Ishikawa (cell line): ENCODE data around the gene TERB1.

ENCODE experiments used
- CEBPB ChIP-seq: IDR thresholded peaks from 2 replicates; pipeline ENCODE4 v1.6.1; 2012
- CREB1 ChIP-seq: IDR thresholded peaks from 2 replicates; pipeline ENCODE4 v1.6.1; 2012; ENCODE audit warnings: low read depth
- EGR1 ChIP-seq: IDR thresholded peaks from 2 replicates; pipeline ENCODE4 v1.6.1; 2012
- EP300 ChIP-seq: IDR thresholded peaks from 2 replicates; pipeline ENCODE4 v1.6.1; 2012; ENCODE audit warnings: borderline replicate concordance
- FOXM1 ChIP-seq: IDR thresholded peaks from 2 replicates; pipeline ENCODE4 v1.6.1; 2012; ENCODE audit warnings: low read depth, borderline replicate concordance
- NFIC ChIP-seq: IDR thresholded peaks from 2 replicates; pipeline ENCODE4 v1.6.1; 2012
- RAD21 ChIP-seq: IDR thresholded peaks from 2 replicates; pipeline ENCODE4 v1.6.1; 2012; ENCODE audit warnings: low read depth
- TAF1 ChIP-seq: IDR thresholded peaks from 2 replicates; pipeline ENCODE4 v1.6.1; 2012; ENCODE audit warnings: low read depth, mild to moderate bottlenecking
- TCF12 ChIP-seq: IDR thresholded peaks from 2 replicates; pipeline ENCODE4 v1.6.1; 2012; ENCODE audit warnings: low read depth
- TEAD4 ChIP-seq: IDR thresholded peaks from 2 replicates; pipeline ENCODE4 v1.6.1; 2012
- YY1 ChIP-seq: IDR thresholded peaks from 2 replicates; pipeline ENCODE4 v1.6.1; 2012; ENCODE audit warnings: low read depth
- ZBTB7A ChIP-seq: IDR thresholded peaks from 2 replicates; pipeline ENCODE4 v1.6.1; 2012; ENCODE audit warnings: low read depth
- TF ChIP-seq, protein P1 (sequence below): IDR thresholded peaks from 2 replicates; pipeline ENCODE4 v1.6.1; 2012
- TF ChIP-seq, protein P2 (sequence below): IDR thresholded peaks from 2 replicates; pipeline ENCODE4 v1.6.1; 2012; ENCODE audit warnings: low read depth, mild to moderate bottlenecking
- TF ChIP-seq, protein P3 (sequence below): IDR thresholded peaks from 2 replicates; pipeline ENCODE4 v1.6.1; 2012

The TERB1 gene

DNA sequence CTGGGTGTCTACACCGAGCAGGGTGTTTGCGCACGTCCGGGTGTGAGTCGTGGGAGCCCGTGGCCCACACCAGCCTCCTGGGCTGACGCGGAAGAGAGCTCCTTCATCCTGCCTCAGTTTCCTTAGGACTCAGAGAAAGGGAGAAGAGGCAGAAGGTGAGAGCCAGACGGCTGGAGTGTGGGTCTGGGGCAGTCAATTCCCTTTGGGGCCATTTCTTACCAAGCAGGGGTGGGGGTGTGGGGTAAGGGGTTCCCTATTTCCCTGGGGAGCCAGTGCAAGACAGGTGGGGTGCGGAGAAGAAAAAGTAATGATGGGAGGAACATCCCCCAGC is 43.7 kb upstream of the TERB1 start:
- TF ChIP-seq RAD21 = no peak

DNA sequence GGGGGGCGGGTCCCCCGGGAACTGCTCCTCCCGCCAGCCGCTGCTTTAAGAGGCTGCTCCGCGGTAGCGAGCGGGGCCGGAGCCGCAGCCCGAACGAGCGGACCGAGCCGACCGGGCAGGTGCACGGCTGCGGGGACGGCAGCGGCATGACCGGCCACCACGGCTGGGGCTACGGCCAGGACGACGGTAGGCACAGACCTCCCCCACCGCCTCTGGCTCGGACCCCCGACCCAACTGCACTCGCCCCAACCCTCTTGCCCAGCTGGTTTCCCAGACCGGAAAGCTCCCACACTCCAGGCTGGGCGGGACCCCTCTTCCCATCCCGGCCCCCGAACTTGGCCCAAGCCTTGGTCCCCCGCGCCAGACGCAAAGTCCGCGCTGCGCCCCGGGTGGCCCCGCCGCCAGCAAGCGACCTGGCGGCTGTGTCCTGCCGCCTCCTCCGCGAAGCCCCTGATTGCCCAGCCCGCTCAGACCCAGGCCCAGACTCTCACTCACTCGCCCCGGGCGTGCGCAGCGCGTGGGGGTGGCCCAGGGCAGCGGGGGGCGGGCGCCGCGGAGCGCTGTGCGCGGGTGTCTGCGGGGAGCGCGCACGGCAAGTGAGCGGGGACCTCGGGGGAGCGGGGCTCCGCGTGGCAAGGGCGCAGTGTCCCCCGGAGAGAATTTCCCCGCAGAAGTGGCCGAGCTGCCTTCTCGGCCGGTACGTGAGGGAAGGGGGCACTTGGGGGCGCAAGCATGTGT is 43.1 kb upstream of the TERB1 start, which contains the start of gene CA7:
TSS of gene CA7 (plus strand) at position 73 of the 738 bp plus-strand sequence. CDS start at position 147, 74 bp downstream.
- TF ChIP-seq CREB1 (no peak), ZBTB7A (peak; percentile 56; the same call in 1 of the 2 replicates), NFIC (no peak), FOXM1 (no peak), TAF1 (0 out of 2 replicates have a peak, but pooled peaks have one; percentile 3), CEBPB (no peak)
- TF ChIP-seq, protein P1, sequence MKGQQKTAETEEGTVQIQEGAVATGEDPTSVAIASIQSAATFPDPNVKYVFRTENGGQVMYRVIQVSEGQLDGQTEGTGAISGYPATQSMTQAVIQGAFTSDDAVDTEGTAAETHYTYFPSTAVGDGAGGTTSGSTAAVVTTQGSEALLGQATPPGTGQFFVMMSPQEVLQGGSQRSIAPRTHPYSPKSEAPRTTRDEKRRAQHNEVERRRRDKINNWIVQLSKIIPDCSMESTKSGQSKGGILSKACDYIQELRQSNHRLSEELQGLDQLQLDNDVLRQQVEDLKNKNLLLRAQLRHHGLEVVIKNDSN = no peak

DNA sequence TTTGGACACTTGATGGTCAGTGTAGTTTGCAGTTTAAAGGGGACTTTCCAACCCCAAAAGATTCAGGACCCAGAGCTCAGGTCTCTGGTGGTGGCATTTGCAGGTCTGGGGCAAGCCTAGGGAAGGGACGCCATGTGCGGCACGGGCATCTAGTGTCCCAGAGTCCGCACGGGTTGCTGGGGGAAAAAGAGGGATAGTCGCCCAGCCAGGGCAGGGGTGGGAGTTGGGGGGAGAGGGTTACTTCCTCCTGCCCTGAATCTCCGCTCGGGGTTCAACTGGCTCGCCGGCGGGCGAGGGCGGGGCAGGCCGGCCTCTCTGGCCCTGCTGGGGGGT is 42.6 kb upstream of the TERB1 start:
- TF ChIP-seq NFIC = no peak
- no peak for TF ChIP-seq TEAD4
- no peak for TF ChIP-seq TCF12
- TF ChIP-seq YY1 = no peak
- TF ChIP-seq, protein P2, sequence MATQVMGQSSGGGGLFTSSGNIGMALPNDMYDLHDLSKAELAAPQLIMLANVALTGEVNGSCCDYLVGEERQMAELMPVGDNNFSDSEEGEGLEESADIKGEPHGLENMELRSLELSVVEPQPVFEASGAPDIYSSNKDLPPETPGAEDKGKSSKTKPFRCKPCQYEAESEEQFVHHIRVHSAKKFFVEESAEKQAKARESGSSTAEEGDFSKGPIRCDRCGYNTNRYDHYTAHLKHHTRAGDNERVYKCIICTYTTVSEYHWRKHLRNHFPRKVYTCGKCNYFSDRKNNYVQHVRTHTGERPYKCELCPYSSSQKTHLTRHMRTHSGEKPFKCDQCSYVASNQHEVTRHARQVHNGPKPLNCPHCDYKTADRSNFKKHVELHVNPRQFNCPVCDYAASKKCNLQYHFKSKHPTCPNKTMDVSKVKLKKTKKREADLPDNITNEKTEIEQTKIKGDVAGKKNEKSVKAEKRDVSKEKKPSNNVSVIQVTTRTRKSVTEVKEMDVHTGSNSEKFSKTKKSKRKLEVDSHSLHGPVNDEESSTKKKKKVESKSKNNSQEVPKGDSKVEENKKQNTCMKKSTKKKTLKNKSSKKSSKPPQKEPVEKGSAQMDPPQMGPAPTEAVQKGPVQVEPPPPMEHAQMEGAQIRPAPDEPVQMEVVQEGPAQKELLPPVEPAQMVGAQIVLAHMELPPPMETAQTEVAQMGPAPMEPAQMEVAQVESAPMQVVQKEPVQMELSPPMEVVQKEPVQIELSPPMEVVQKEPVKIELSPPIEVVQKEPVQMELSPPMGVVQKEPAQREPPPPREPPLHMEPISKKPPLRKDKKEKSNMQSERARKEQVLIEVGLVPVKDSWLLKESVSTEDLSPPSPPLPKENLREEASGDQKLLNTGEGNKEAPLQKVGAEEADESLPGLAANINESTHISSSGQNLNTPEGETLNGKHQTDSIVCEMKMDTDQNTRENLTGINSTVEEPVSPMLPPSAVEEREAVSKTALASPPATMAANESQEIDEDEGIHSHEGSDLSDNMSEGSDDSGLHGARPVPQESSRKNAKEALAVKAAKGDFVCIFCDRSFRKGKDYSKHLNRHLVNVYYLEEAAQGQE = no peak
- TF ChIP-seq EGR1 = no peak
- TF ChIP-seq CEBPB = no peak
- TF ChIP-seq FOXM1 = no peak
- TF ChIP-seq, protein P3, sequence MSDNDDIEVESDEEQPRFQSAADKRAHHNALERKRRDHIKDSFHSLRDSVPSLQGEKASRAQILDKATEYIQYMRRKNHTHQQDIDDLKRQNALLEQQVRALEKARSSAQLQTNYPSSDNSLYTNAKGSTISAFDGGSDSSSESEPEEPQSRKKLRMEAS = no peak
- TF ChIP-seq ZBTB7A = no peak
- TF ChIP-seq, protein P1 = no peak
- TF ChIP-seq CREB1 = no peak
- TF ChIP-seq RAD21 = no peak
- TF ChIP-seq EP300 = no peak
- no peak for TF ChIP-seq TAF1

DNA sequence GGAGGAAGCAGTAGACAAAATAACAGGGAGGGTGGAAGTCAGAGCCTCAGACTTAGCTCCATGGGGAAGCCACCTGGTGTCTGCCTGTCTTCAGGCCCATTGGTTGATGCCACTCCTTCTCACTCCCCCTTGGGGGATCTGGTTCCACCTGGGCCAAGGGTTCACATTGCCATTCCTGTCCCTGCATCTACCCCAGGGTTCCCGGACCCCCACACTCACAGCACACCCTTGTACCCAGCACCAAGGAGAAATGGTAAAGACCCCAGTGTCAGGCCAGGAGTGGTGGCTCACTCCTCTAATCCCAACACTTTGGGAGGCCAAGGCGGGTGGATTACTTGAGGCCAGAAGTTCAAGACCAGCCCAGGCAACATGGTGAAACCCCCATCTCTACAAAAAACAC is 41.8 kb upstream of the TERB1 start:
- TF ChIP-seq, protein P2 = no peak
- TF ChIP-seq TEAD4 = no peak
- no peak for TF ChIP-seq CREB1
- no peak for TF ChIP-seq YY1
- TF ChIP-seq CEBPB = no peak
- TF ChIP-seq, protein P1 = no peak
- no peak for TF ChIP-seq ZBTB7A
- TF ChIP-seq NFIC = no peak
- no peak for TF ChIP-seq EP300
- no peak for TF ChIP-seq EGR1
- TF ChIP-seq, protein P3 = no peak
- TF ChIP-seq TCF12 = no peak
- TF ChIP-seq TAF1 = no peak
- no peak for TF ChIP-seq RAD21
- no peak for TF ChIP-seq FOXM1

DNA sequence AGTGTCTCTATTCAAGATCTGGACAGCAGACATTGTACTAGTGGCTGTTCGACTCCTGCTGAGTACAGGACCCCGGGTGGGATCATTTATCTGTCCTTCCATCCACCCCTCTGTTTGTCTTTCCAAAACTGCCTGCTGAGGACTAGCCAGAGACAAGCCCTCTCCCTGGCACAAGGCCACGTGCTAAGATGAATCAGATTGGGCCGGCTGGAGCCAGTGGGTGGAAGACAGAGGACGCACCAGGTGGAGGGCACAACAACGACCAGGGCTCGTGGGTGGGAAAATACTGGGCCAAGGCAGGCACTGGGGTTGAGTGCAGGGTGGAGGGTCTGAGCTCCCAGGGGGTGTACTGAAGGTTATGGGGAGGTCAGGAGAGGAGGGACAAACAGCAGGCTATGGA is 41.4 kb upstream of the TERB1 start:
- no peak for TF ChIP-seq EGR1
- no peak for TF ChIP-seq EP300
- TF ChIP-seq TEAD4 = no peak

DNA sequence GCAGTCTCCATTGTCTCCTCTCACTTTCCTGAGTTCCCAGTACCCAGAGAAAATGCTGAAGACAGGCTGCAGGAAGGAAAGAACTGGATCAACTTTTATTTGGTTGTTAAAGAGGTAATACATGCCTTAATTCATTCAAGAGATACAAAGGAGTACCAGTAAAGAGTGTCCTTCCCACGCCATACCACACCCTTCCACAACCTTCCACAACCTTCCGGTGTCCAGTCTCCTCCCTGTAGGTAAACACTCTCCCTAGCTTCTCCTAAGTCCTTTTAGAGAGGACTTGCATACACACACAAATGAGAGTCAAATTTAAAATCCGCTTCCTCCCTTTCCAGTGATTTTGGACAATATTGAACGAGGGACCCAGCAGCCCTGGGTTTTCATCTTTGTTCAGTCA is 40.0 kb upstream of the TERB1 start:
- TF ChIP-seq, protein P2 = no peak
- TF ChIP-seq CEBPB = no peak
- TF ChIP-seq, protein P3 = no peak
